ENCODE measurements around the gene RPL41.

The RPL41 gene

DNA sequence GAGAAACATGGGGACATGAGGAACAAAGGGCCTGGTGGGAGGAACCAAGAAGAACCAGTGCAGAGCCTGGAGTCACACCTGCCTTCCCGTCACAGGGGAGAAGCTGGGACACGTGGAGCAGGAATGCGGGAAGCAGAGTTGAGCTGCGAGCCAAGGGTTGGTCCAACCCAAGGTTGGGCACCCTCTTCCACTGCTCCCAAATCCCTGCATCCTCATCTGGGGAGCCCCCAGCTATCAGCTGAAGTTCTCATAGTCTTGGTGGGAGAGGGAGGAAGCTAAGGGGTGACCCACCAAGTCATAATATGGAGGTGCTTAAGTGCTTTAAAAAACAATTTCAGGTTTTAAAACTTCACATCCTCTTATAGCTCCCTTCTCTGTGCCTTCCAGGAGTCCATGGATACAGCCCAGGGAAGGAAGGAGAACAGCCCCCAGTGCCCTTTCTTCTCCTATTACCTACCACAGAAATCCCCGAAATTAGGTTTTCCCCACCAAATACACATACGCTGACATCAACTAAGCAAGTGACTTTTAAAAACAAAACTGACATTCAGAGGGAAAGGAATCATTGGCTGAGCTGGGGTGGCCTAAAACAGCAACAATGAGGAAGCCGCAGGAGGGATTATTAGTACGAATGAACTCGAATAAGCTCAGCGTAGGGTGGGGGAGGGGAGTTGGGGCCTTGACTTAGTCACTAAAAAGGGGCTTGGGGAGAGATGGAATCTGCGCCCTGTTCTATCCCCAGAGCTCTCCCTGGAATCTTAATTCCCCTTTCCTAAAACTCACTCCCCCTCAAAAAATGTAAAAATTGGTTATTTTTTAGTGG, 46.2 kb downstream of the RPL41 start:
- TF ChIP-seq, protein P1, sequence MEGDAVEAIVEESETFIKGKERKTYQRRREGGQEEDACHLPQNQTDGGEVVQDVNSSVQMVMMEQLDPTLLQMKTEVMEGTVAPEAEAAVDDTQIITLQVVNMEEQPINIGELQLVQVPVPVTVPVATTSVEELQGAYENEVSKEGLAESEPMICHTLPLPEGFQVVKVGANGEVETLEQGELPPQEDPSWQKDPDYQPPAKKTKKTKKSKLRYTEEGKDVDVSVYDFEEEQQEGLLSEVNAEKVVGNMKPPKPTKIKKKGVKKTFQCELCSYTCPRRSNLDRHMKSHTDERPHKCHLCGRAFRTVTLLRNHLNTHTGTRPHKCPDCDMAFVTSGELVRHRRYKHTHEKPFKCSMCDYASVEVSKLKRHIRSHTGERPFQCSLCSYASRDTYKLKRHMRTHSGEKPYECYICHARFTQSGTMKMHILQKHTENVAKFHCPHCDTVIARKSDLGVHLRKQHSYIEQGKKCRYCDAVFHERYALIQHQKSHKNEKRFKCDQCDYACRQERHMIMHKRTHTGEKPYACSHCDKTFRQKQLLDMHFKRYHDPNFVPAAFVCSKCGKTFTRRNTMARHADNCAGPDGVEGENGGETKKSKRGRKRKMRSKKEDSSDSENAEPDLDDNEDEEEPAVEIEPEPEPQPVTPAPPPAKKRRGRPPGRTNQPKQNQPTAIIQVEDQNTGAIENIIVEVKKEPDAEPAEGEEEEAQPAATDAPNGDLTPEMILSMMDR (IDR thresholded peaks at IDR 0.05; ENCODE audit: insufficient read depth, low read length): no peak
- TF ChIP-seq POLR2AphosphoS5 (IDR thresholded peaks at IDR 0.05; ENCODE audit: low read depth) (no peak), GABPA (IDR thresholded peaks at IDR 0.05; ENCODE audit: low read depth) (no peak), SPI1 (IDR thresholded peaks at IDR 0.05; ENCODE audit: borderline replicate concordance, low read depth) (no peak)
- TF ChIP-seq, protein P2, sequence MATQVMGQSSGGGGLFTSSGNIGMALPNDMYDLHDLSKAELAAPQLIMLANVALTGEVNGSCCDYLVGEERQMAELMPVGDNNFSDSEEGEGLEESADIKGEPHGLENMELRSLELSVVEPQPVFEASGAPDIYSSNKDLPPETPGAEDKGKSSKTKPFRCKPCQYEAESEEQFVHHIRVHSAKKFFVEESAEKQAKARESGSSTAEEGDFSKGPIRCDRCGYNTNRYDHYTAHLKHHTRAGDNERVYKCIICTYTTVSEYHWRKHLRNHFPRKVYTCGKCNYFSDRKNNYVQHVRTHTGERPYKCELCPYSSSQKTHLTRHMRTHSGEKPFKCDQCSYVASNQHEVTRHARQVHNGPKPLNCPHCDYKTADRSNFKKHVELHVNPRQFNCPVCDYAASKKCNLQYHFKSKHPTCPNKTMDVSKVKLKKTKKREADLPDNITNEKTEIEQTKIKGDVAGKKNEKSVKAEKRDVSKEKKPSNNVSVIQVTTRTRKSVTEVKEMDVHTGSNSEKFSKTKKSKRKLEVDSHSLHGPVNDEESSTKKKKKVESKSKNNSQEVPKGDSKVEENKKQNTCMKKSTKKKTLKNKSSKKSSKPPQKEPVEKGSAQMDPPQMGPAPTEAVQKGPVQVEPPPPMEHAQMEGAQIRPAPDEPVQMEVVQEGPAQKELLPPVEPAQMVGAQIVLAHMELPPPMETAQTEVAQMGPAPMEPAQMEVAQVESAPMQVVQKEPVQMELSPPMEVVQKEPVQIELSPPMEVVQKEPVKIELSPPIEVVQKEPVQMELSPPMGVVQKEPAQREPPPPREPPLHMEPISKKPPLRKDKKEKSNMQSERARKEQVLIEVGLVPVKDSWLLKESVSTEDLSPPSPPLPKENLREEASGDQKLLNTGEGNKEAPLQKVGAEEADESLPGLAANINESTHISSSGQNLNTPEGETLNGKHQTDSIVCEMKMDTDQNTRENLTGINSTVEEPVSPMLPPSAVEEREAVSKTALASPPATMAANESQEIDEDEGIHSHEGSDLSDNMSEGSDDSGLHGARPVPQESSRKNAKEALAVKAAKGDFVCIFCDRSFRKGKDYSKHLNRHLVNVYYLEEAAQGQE (IDR thresholded peaks at IDR 0.05; ENCODE audit: insufficient replicate concordance, low read depth): no peak
- H3K27ac ChIP-seq (replicated peaks): no peak overlapping the region
- no peaks in the 10 kb centered on the region for H3K27me3 ChIP-seq (ENCODE audit: insufficient read depth, poor library complexity, severe bottlenecking)
- DNase-seq (ENCODE audit: low read depth in 1 of 2, low spot score in 1 of 2): no peak
- no peak overlapping the region for H3K4me3 ChIP-seq (replicated peaks; ENCODE audit: insufficient read depth, low read length)

DNA sequence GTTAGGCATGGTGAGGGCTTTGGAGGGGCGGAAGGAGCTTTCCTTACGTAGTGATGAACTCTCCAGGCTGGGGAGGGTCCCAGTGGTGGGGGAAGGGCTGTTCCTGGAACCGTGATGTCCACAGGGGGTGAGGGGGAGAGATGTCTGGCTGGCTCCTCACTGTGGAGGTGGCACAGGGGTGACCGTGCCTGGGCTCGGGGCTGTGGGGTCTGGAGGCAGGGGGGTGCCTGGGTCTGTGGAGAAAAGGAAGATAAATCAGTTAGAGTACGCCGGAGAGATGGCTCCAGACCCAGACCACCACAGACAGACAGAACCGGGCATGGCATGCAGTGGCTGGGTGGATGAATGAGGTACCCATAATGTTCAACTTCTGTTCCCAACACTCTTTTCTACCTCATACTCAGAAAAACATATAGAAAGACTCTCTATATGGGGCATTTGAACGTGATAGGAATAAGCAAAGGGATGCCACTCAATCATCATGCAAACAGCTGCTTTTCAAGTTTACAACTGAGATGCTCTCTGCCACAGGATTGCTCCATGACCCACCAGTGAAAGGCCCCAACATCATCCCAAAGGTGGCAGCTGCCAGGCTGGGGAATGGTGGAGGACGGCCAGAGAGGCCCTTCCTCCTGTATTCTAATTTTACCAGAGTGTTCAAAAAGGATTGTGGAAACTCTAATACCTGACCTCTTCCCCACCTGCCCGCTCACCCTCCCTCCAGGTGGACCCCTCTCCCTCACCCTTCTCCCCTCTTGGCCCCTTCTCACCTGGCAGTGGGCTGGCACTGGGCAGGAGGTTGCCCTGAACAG, 47.3 kb downstream of the RPL41 start:
- Histone ChIP-seq H3K27me3 (ENCODE audit: insufficient read depth, poor library complexity, severe bottlenecking) (no peaks in the 10 kb centered on the region), H3K4me3 (replicated peaks; ENCODE audit: insufficient read depth, low read length) (no peak overlapping the region), H3K27ac (replicated peaks) (no peak overlapping the region)
- TF ChIP-seq POLR2AphosphoS5 (IDR thresholded peaks at IDR 0.05; ENCODE audit: low read depth): 0 out of 2 replicates have a peak, but pooled peaks have one; percentile 25
- TF ChIP-seq, protein P1 (IDR thresholded peaks at IDR 0.05; ENCODE audit: insufficient read depth, low read length): no peak
- no peak for DNase-seq (ENCODE audit: low read depth in 1 of 2, low spot score in 1 of 2)

DNA sequence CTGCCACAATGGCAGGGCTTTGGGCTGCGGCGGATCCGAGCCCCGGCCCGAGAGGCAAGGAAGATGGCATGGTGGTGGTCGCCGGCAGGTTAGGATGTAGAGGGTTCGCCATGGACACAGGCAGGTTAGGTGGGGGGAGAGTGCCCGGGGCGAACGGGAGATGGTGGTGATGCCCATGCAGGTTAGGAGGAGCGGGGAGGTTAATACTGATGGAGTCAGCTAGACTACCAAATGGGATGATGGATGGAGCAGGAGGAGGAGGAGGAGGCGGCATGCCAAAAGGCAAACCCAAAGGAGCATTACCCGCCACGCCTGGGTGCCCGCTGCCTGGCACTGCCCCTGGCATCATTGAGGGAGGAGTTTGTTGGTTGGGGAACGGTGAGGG, 47.9 kb downstream of the RPL41 start:
- DNase-seq (ENCODE audit: low read depth in 1 of 2, low spot score in 1 of 2): no peak
- TF ChIP-seq, protein P2 (IDR thresholded peaks at IDR 0.05; ENCODE audit: insufficient replicate concordance, low read depth): no peak
- no peak for TF ChIP-seq GABPA (IDR thresholded peaks at IDR 0.05; ENCODE audit: low read depth)
- no peak for TF ChIP-seq SPI1 (IDR thresholded peaks at IDR 0.05; ENCODE audit: borderline replicate concordance, low read depth)
- H3K27me3 ChIP-seq (ENCODE audit: insufficient read depth, poor library complexity, severe bottlenecking): no peaks in the 10 kb centered on the region

DNA sequence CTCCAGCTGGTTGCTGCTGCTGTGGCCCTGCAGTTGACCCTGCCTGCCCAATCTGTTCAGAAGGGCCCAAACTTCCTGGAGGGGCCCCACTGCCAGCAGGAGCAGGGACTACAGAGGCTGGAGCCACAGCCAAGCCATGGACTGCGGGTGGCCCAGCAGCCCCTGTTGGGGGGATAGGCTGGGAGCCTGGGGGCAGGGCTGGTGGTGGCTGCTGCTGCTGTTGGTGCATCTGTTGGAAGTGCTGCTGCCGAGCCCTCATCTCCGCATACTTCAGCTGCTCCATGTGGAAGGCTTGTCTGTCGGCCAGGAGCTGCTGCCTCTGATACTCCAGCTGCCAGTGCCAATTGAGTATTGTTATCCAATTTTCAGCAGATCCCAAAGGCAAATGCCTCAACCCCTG, 48.9 kb downstream of the RPL41 start:
- H3K4me3 ChIP-seq (replicated peaks; ENCODE audit: insufficient read depth, low read length): no peak overlapping the region
- no peak for DNase-seq (ENCODE audit: low read depth in 1 of 2, low spot score in 1 of 2)
- TF ChIP-seq, protein P1 (IDR thresholded peaks at IDR 0.05; ENCODE audit: insufficient read depth, low read length): no peak
- no peak overlapping the region for H3K27ac ChIP-seq (replicated peaks)
- H3K27me3 ChIP-seq (ENCODE audit: insufficient read depth, poor library complexity, severe bottlenecking): no peaks in the 10 kb centered on the region

More for the DNA sequence above, 47.9 kb downstream of the RPL41 start:
- Histone ChIP-seq H3K4me3 (replicated peaks; ENCODE audit: insufficient read depth, low read length) (no peak overlapping the region), H3K27ac (replicated peaks) (no peak overlapping the region)
